GM12878 (cell line): ENCODE measurements around the gene GIGYF2.
"Not testable (repeated sequence)": the region's sequence is repeated elsewhere in the genome, so short reads cannot be mapped to it uniquely, and the experiment has no call there.

Source experiments
- CTCF ChIP-seq, 3 experiments: IDR thresholded peaks in 2 of 3; conservative IDR thresholded peaks in 1 of 3; 2 replicates each; pipeline ENCODE4 v1.5.1; 2011; ENCODE audit warnings: low read depth in 3 of 3, low read length in 3 of 3, mild to moderate bottlenecking in 3 of 3, control low read depth in 2 of 3, moderate library complexity in 2 of 3, inconsistent platforms in 1 of 3, mixed read lengths in 1 of 3; ENCODE audit not compliant: control insufficient read depth in 2 of 3, insufficient read depth in 1 of 3; ENCODE audit errors: extremely low read depth in 1 of 3
- ESRRA ChIP-seq: IDR thresholded peaks from 2 replicates; pipeline ENCODE4 v1.6.1; 2012; ENCODE audit warnings: mild to moderate bottlenecking, low read length, improper control_type of control experiment
- ETV6 ChIP-seq, 2 experiments: fragments of 450-650 bp in 1 of 2; IDR thresholded peaks in 1 of 2; conservative IDR thresholded peaks in 1 of 2; 2 replicates each; pipeline ENCODE4 v1.6.1; 2014; ENCODE audit warnings: antibody characterized with exemption in 1 of 2, borderline replicate concordance in 1 of 2, low read depth in 1 of 2, mild to moderate bottlenecking in 1 of 2, moderate library complexity in 1 of 2
- IRF4 ChIP-seq: IDR thresholded peaks from 2 replicates; pipeline ENCODE4 v1.6.1; 2011; ENCODE audit warnings: low read depth, low read length
- TF ChIP-seq, protein P1 (sequence below): IDR thresholded peaks from 2 replicates; pipeline ENCODE4 v1.6.1; 2011; ENCODE audit warnings: low read depth, low read length, improper control_type of control experiment, borderline replicate concordance

DNA sequence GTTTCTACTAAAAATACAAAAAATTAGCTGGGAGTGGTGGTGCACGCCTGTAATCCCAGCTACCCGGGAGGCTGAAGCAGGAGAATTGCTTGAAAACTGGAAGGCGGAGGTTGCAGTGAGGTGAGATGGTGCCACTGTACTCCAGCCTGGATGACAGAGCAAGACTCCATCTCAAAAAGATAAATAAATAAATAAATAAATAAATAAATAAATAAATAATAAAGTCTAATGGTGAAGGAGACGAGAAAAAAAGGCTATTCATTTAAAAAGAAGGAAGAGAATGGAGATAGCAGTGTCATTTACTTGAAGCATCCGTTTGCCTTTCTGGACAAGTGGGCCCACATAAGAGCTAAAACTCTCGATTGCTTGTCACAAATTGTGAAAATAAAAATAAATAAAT, 11.7 kb upstream of the GIGYF2 start:
- not testable (repeated sequence) for TF ChIP-seq IRF4; ESRRA; CTCF (IDR thresholded peaks at IDR 0.05 in 2 of 3, conservative IDR thresholded peaks at IDR 0.05 in 1 of 3; ENCODE audit: control insufficient read depth in 2 of 3, extremely low read depth in 1 of 3, insufficient read depth in 1 of 3, low read depth in 3 of 3, low read length in 3 of 3); ETV6 (conservative IDR thresholded peaks at IDR 0.05 in 1 of 2, IDR thresholded peaks at IDR 0.05 in 1 of 2; ENCODE audit: borderline replicate concordance in 1 of 2, low read depth in 1 of 2)
- TF ChIP-seq, protein P1, sequence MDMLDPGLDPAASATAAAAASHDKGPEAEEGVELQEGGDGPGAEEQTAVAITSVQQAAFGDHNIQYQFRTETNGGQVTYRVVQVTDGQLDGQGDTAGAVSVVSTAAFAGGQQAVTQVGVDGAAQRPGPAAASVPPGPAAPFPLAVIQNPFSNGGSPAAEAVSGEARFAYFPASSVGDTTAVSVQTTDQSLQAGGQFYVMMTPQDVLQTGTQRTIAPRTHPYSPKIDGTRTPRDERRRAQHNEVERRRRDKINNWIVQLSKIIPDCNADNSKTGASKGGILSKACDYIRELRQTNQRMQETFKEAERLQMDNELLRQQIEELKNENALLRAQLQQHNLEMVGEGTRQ = not testable (repeated sequence)
